Gastrocnemius medialis (tissue), 4 donors: ENCODE data around the gene TRIM62. TPM values are rescaled to one million over a fixed set of nuclear protein-coding genes. Genes with fewer than 3 reads are reported as not detected.
"Not testable (repeated sequence)": the region's sequence is repeated elsewhere in the genome, so short reads cannot be mapped to it uniquely, and the experiment has no call there.

ENCODE experiments used
- ATAC-seq, 2 donors: fragments of 150-250 bp; one replicate each; pipeline ENCODE4 v1.9.1; 2016
- DNase-seq, 2 donors: peaks; one replicate each; pipeline ENCODE4 v3.0.0-alpha.2; 2019
- H3K27ac ChIP-seq, 4 donors: fragments of 200-600 bp; sonication (generic); 1 replicate in 1 of 4; 2 replicates in 3 of 4; pipeline ENCODE4 v1.5.1; 2016 to 2018; ENCODE audit warnings: mild to moderate bottlenecking in 2 of 4, moderate library complexity in 1 of 4
- H3K27me3 ChIP-seq, 3 donors: fragments of 200-600 bp; sonication (generic) in 2 of 3; 1 replicate in 1 of 3; 2 replicates in 2 of 3; pipeline versions ENCODE4 v1.5.1 to v1.6.0; 2016 to 2019; ENCODE audit warnings: mild to moderate bottlenecking in 1 of 3, moderate library complexity in 1 of 3
- H3K36me3 ChIP-seq, 2 donors: fragments of 200-600 bp; sonication (generic) in 1 of 2; one replicate each; pipeline ENCODE4 v1.5.1; 2017 to 2018
- H3K4me1 ChIP-seq, 2 donors: fragments of 200-600 bp; sonication (generic) in 1 of 2; one replicate each; pipeline ENCODE4 v1.5.1; 2016 to 2017; ENCODE audit warnings: mild to moderate bottlenecking in 2 of 2
- H3K4me3 ChIP-seq, 4 donors: fragments of 200-600 bp; sonication (generic) in 3 of 4; 1 replicate in 1 of 4; 2 replicates in 3 of 4; pipeline ENCODE4 v1.5.1; 2016 to 2019; ENCODE audit warnings: mild to moderate bottlenecking in 2 of 4
- H3K9me3 ChIP-seq, 3 donors: fragments of 200-600 bp; sonication (generic) in 2 of 3; 1 replicate in 1 of 3; 2 replicates in 2 of 3; pipeline ENCODE4 v1.5.1; 2016 to 2019
- CTCF ChIP-seq, 5 experiments: fragments of 450-650 bp in 3 of 5; fragments of 200-600 bp in 2 of 5; sonication (generic) in 2 of 5; IDR thresholded peaks in 4 of 5; conservative IDR thresholded peaks in 1 of 5; 1 replicate in 4 of 5; 2 replicates in 1 of 5; pipeline ENCODE4 v1.5.1; 2016 to 2019; ENCODE audit warnings: antibody characterized with exemption in 5 of 5, mild to moderate bottlenecking in 3 of 5, moderate library complexity in 3 of 5
- POLR2A ChIP-seq, 2 donors: fragments of 450-650 bp; IDR thresholded peaks; one replicate each; pipeline ENCODE4 v1.6.1; 2017; ENCODE audit warnings: antibody characterized with exemption in 2 of 2, mild to moderate bottlenecking in 2 of 2, moderate library complexity in 2 of 2
- in situ Hi-C, 4 donors: fragments of 200-750 bp; cut with MboI; loops; one replicate each; pipeline versions ENCODE4 v1.15.0 to v1.8.0; 2017; ENCODE audit warnings: low sequenced_read_pairs in 4 of 4
- intact Hi-C: fragments of 100-400 bp; cut with DNase I; formaldehyde crosslinking; loops from one replicate; pipeline ENCODE4 v1.15.1; 2023; ENCODE audit warnings: low total_unique reads
- total RNA-seq, 4 donors: library from RNA; depleted of rRNA; stranded (reverse); fragments of >200 nt; gene quantifications; one replicate each; pipeline versions ENCODE4 v1.1.0 to v1.2.3, GENCODE V29; 2016

Gene TRIM62
- total RNA-seq, 4 donors from 2014 or later, result 3.3 to 10.8 (median 7.4) TPM

DNA sequence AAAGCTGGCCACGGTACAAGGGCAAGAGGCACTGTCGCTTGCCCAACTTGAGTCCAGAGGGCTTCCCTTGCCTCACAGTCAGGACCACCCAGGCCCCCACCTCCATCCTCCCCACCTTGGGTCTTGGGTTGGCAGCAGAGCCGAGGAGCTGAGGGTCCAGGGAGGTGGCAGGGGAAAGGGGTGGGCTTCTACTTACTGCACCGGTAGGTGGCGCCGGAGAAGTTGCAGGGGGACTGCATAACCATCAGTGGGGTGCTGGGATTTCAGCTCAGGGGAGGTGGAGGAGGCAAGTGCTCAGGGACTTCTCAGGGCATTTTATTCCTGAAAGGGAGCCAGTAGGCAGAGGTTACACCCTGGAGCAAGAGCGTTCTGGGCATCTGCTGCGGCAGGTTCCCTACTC, 44.0 kb downstream of the TRIM62 start:
- TF ChIP-seq CTCF (IDR thresholded peaks at IDR 0.05 in 4 of 5, conservative IDR thresholded peaks at IDR 0.05 in 1 of 5) (peak in 4 of 5 experiments; percentile 32 to 63 (median 48)), POLR2A (IDR thresholded peaks at IDR 0.05) (no peak)
- Histone ChIP-seq H3K27me3 (no peaks in the 10 kb centered on the region), H3K36me3 (no peaks in the 10 kb centered on the region), H3K4me1 (peaks cover 3 to 9% of the 10 kb centered on the region in 2 donors), H3K27ac (no peak overlapping the region), H3K4me3 (no peak overlapping the region), H3K9me3 (no peaks in the 10 kb centered on the region)
- intact Hi-C loops, result no loop called here
- in situ Hi-C loops, result no loop called here
- no peak for ATAC-seq
- DNase-seq, result no peak

GRCh38 chr1:33136041-33136440, 45.8 kb downstream of the TRIM62 start:
- H3K27ac ChIP-seq, H3K9me3 ChIP-seq, DNase-seq, H3K4me3 ChIP-seq, H3K36me3 ChIP-seq, H3K27me3 ChIP-seq, in situ Hi-C loops, ATAC-seq: not testable (repeated sequence)
- H3K4me1 ChIP-seq, result peaks cover 3 to 16% of the 10 kb centered on the region in 2 donors
- intact Hi-C loops, result loop anchor here (1.0 kb wide), 1 partner anchor 18 kb away; no protein-coding TSS in a partner anchor

DNA sequence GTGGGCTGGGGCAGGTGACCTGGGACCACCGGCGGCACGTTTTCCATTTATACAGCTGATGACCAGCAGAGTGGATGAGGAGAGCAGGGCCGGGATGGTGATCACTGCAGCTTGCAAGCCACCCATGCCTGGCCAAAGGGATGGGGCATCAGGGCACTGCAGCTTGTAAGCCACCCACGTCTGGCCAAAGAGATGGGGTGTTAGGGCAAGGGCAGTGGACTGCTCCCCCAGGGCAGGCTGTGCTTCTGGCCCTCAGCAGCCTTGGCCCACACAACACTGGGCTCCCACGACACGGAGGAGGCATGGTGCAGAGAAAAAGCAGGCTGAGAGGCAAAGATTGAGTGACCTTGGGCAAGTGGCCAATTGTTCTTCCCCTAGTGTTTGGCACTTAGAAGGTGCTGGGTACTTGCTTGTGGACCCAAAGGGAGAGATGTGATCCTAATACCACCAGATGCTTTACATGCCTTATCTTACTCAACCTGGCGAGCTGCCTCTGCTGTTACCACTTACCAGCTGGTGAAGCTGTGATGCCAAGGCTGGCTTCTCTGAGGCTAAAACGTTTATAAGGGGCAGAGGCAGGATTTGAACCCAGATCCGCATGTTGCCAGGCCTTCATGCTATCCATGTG, 48.3 kb downstream of the TRIM62 start:
- no peaks in the 10 kb centered on the region for H3K27me3 ChIP-seq
- peaks cover 3 to 27% of the 10 kb centered on the region in 2 donors for H3K4me1 ChIP-seq
- H3K27ac ChIP-seq, result no peak overlapping the region
- DNase-seq (no peak), ATAC-seq (no peak)
- H3K4me3 ChIP-seq, result no peak overlapping the region
- H3K9me3 ChIP-seq, result no peaks in the 10 kb centered on the region
- intact Hi-C loops, result no loop called here
- TF ChIP-seq CTCF (IDR thresholded peaks at IDR 0.05 in 4 of 5, conservative IDR thresholded peaks at IDR 0.05 in 1 of 5) (no peak), POLR2A (IDR thresholded peaks at IDR 0.05) (no peak)
- in situ Hi-C loops, result no loop called here
- H3K36me3 ChIP-seq, result no peaks in the 10 kb centered on the region

DNA sequence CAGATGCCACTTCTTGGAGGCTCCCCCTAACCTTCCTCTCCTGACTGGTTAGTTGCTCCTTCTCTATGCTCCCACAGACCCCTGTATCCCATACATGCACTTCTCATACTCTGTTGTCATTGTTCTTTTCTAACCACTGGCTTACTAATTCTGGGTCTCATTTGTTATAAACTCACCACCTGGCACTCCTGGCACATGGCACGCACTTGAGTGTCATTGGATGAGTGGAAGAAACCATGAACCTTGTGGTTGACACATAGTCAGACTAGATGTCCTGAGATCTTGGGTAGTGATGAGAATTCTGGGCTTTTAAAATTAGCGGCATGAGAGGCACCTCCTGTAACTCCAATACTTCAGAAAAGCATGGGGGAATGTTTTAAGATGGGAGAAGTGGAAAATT, 49.3 kb downstream of the TRIM62 start:
- intact Hi-C loops (no loop called here), in situ Hi-C loops (no loop called here)
- Histone ChIP-seq H3K36me3 (no peaks in the 10 kb centered on the region), H3K4me3 (no peak overlapping the region), H3K9me3 (no peaks in the 10 kb centered on the region), H3K27me3 (no peaks in the 10 kb centered on the region), H3K4me1 (peaks cover 3 to 31% of the 10 kb centered on the region in 2 donors), H3K27ac (no peak overlapping the region)
- TF ChIP-seq CTCF (IDR thresholded peaks at IDR 0.05 in 4 of 5, conservative IDR thresholded peaks at IDR 0.05 in 1 of 5), result no peak
- TF ChIP-seq POLR2A (IDR thresholded peaks at IDR 0.05), result no peak
- ATAC-seq, result no peak
- no peak for DNase-seq

DNA sequence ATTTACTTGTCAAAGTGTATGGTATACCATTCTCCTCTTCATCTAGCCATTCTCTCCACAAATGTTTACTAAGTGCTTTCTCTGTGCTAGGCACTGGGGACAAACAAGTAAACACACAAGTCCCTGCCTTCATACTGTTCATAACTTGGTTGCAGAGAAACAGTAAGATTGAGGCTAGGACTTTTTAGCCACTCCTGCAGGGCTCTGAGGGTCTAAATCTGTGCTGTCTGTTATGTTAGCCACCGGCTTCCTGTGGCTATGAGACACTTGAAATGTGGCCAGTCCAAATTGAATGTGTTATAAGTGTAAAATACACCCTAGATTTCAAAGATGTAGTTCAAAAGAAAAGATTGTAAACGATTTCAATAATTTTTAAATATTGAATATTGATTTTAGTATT, 50.7 kb downstream of the TRIM62 start:
- DNase-seq, result no peak
- H3K9me3 ChIP-seq, result no peaks in the 10 kb centered on the region
- intact Hi-C loops (no loop called here), in situ Hi-C loops (no loop called here)
- no peak overlapping the region for H3K4me3 ChIP-seq
- H3K27ac ChIP-seq, result peak overlapping the region in 1 of 4 donors; percentile 53
- TF ChIP-seq POLR2A (IDR thresholded peaks at IDR 0.05) (no peak), CTCF (IDR thresholded peaks at IDR 0.05 in 4 of 5, conservative IDR thresholded peaks at IDR 0.05 in 1 of 5) (no peak)
- no peaks in the 10 kb centered on the region for H3K27me3 ChIP-seq
- peaks cover 9 to 37% of the 10 kb centered on the region in 2 donors for H3K4me1 ChIP-seq
- no peaks in the 10 kb centered on the region for H3K36me3 ChIP-seq
- ATAC-seq, result no peak
